Measurements from ENCODE around the gene MPP1.

DNA sequence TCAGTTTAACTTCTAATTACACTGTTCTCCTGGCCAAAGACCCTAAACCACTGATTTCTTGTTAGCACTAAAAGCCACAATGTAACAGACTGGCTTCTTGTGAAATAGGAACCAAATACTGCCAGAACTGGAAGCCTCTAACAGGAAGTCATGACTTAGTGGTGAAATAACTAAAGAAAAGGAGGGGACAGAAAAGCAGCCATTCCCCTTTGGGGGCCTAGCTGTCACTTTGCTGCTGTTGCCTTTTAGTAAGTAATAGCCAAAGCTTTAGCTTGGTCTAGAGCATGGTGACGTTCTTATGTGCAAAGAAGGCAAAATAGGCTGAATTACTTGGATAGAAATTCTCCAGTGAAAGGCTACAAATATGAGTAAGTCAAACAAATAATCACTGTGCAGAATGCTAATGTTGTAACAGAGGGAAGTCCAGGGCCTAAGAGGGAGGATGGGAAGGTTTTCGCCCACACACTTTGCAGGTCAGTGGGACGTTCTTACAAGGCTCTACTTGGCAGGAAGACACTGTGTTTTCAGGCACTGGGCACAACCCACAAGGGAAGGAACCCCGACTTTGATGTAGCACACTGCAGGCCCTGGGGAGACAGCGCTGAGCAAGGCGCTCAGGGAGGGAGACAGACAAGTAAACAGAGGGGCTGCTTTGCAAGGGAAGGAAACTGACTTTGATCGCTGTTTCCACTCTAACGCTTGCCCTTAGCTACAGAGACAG lies 71.1 kb downstream of the MPP1 start:
- TF ChIP-seq CTCF (IDR thresholded peaks at IDR 0.05; ENCODE audit: low read depth, low read length, poor library complexity, severe bottlenecking) (no peak), EZH2phosphoT487 (IDR thresholded peaks at IDR 0.05; ENCODE audit: borderline replicate concordance, low read length) (no peak)

Measured in DOHH2 (cell line).